K562 (cell line): ENCODE measurements around the gene OSBPL10. TPM values are rescaled to one million over a fixed set of nuclear protein-coding genes. Genes with fewer than 3 reads are reported as not detected.

Experiments used
- ATAC-seq: fragments of 200-7000 bp; cut with Tn5 transposase; 3 replicates; pipeline ENCODE4 v1.9.1; 2020; ENCODE audit warnings: moderate library complexity
- BruUV-seq: library from RNA; stranded (reverse); fragments of 400-500 nt; replicated peaks from 2 replicates; lab custom pipeline; 2021; lab: Mats Ljungman, UMichigan
- CTCF ChIA-PET: fragments of 300-600 bp; formaldehyde crosslinking; extraction: SDS; loops from one replicate; lab custom pipeline; 2021; ENCODE audit warnings: low intra/inter-chr PET ratio; lab: Yijun Ruan, JAX
- POLR2A ChIA-PET: fragments of 300-600, 350-650 bp; sonication (Branson Sonifier 250); formaldehyde crosslinking; extraction: SDS; loops from one replicate; lab custom pipeline; 2021; ENCODE audit warnings: antibody characterized with exemption, inconsistent platforms; lab: Yijun Ruan, JAX
- DNase-seq, 4 experiments: peaks; one replicate each; pipeline versions ENCODE4 v3.0.0 to v3.0.0-alpha.2; 2011 to 2018; ENCODE audit warnings: low spot score in 3 of 4, mixed read lengths in 3 of 4; ENCODE audit errors: extremely low read depth in 1 of 4
- FAIRE-seq: peaks from 2 replicates; lab custom pipeline; 2011; peaks lifted over from hg19 to GRCh38; lab: Jason Lieb, UNC
- H2AFZ ChIP-seq: 2 replicates; pipeline ENCODE4 v1.6.0; 2011; ENCODE audit warnings: low read depth, low read length, control low read depth, inconsistent platforms
- H3K27ac ChIP-seq: fragments of 200-600 bp; 3 replicates; pipeline ENCODE4 v1.8.0; 2011; ENCODE audit warnings: low read depth, mild to moderate bottlenecking, control low read depth, inconsistent platforms, low read length, moderate library complexity, mixed read lengths; ENCODE audit errors: extremely low read depth
- H3K27me3 ChIP-seq, 2 experiments: fragments of 300-600 bp in 1 of 2; 2 replicates in 1 of 2; 3 replicates in 1 of 2; pipeline versions ENCODE4 v1.6.0 to v1.8.0; 2011; ENCODE audit warnings: inconsistent platforms in 2 of 2, low read length in 2 of 2, mild to moderate bottlenecking in 1 of 2, mixed read lengths in 1 of 2, moderate library complexity in 1 of 2; ENCODE audit not compliant: control insufficient read depth in 2 of 2, insufficient read depth in 2 of 2
- H3K36me3 ChIP-seq: fragments of 300-600 bp; 3 replicates; pipeline ENCODE4 v1.8.0; 2011; ENCODE audit warnings: mild to moderate bottlenecking, low read length, inconsistent platforms; ENCODE audit not compliant: control insufficient read depth, insufficient read depth
- H3K4me1 ChIP-seq, 2 experiments: fragments of 200-600 bp in 1 of 2; replicated peaks in 1 of 2; 2 replicates in 1 of 2; 3 replicates in 1 of 2; pipeline versions ENCODE4 v1.5.1 to v1.8.0; 2011; ENCODE audit warnings: inconsistent platforms in 2 of 2, low read length in 2 of 2, mild to moderate bottlenecking in 1 of 2, mixed read lengths in 1 of 2, moderate library complexity in 1 of 2; ENCODE audit not compliant: control insufficient read depth in 2 of 2, insufficient read depth in 2 of 2
- H3K4me2 ChIP-seq: 2 replicates; pipeline ENCODE4 v1.6.1; 2011; ENCODE audit warnings: low read length, control low read depth, inconsistent platforms, mixed read lengths; ENCODE audit not compliant: insufficient read depth
- H3K4me3 ChIP-seq: fragments of 200-600 bp; sonication (generic), shearing (Covaris generic); 2 replicates; pipeline ENCODE4 v1.5.1; 2016; ENCODE audit warnings: control low read depth, inconsistent platforms
- H3K79me2 ChIP-seq: fragments of 200-600 bp; 3 replicates; pipeline ENCODE4 v1.8.0; 2011; ENCODE audit warnings: low read length, inconsistent platforms; ENCODE audit not compliant: control insufficient read depth, insufficient read depth
- H3K9ac ChIP-seq, 2 experiments: 2 replicates each; pipeline versions ENCODE4 v1.6.0 to v1.6.1; 2011; ENCODE audit warnings: low read depth in 2 of 2, low read length in 2 of 2, control low read depth in 1 of 2, inconsistent platforms in 1 of 2, mild to moderate bottlenecking in 1 of 2, mixed read lengths in 1 of 2; ENCODE audit not compliant: insufficient read depth in 1 of 2
- H3K9me1 ChIP-seq: one replicate; pipeline ENCODE4 v1.6.0; 2011; ENCODE audit warnings: inconsistent platforms, mild to moderate bottlenecking, low read length, moderate library complexity; ENCODE audit not compliant: control insufficient read depth, insufficient read depth
- H3K9me3 ChIP-seq: replicated peaks from 2 replicates; pipeline ENCODE4 v1.5.1; 2011; ENCODE audit warnings: low read depth, low read length, inconsistent platforms; ENCODE audit not compliant: control insufficient read depth, insufficient read depth
- H4K20me1 ChIP-seq: replicated peaks from 2 replicates; pipeline ENCODE4 v1.6.1; 2011; ENCODE audit warnings: low read length, inconsistent platforms, mixed read lengths; ENCODE audit not compliant: control insufficient read depth, insufficient read depth
- E2F4 ChIP-seq: sonication (generic); formaldehyde crosslinking; IDR thresholded peaks from 2 replicates; pipeline ENCODE4 v1.8.0; 2022; ENCODE audit warnings: mild to moderate bottlenecking, low read depth, missing genetic modification reagents
- KAT7 ChIP-seq: sonication (generic); formaldehyde crosslinking; IDR thresholded peaks from 2 replicates; pipeline ENCODE4 v1.8.0; 2022; ENCODE audit warnings: missing genetic modification reagents, mild to moderate bottlenecking, borderline replicate concordance
- MECOM ChIP-seq: fragments of 250-450 bp; sonication (Bioruptor Pico); IDR thresholded peaks from 2 replicates; pipeline ENCODE4 v1.8.0; 2022; ENCODE audit warnings: inconsistent platforms
- POU5F1 ChIP-seq: fragments of 150-350 bp; IDR thresholded peaks from 2 replicates; pipeline ENCODE4 v1.6.1; 2014; ENCODE audit warnings: borderline replicate concordance, low read length, low read depth, mild to moderate bottlenecking; ENCODE audit not compliant: partially characterized antibody
- RBM34 ChIP-seq: fragments of 200-400 bp; formaldehyde crosslinking; IDR thresholded peaks from 2 replicates; pipeline ENCODE4 v1.6.1; 2018; ENCODE audit warnings: low read length, borderline replicate concordance; ENCODE audit not compliant: insufficient read depth
- SLC30A9 ChIP-seq: fragments of 250-450 bp; sonication (Bioruptor Pico); IDR thresholded peaks from 2 replicates; pipeline ENCODE4 v1.8.0; 2022; ENCODE audit warnings: mild to moderate bottlenecking, moderate library complexity
- THAP7 ChIP-seq: fragments of 250-450 bp; sonication (Bioruptor Pico); IDR thresholded peaks from 2 replicates; pipeline ENCODE4 v1.5.0; 2021
- THRA ChIP-seq: fragments of 450-650 bp; IDR thresholded peaks from 2 replicates; pipeline ENCODE4 v1.6.1; 2017; ENCODE audit warnings: mild to moderate bottlenecking, moderate library complexity
- XRCC4 ChIP-seq: IDR thresholded peaks from one replicate; pipeline ENCODE4 v1.6.1; 2011; ENCODE audit not compliant: insufficient read depth, insufficient read length; ENCODE audit errors: extremely low read depth
- ZNF124 ChIP-seq: sonication (generic); formaldehyde crosslinking; IDR thresholded peaks from 2 replicates; pipeline ENCODE4 v1.8.1; 2022; ENCODE audit warnings: missing genetic modification reagents
- ZNF143 ChIP-seq: sonication (generic); formaldehyde crosslinking; IDR thresholded peaks from 2 replicates; pipeline ENCODE4 v1.9.0; 2022; ENCODE audit warnings: mild to moderate bottlenecking, missing genetic modification reagents
- ZNF217 ChIP-seq: sonication (generic); formaldehyde crosslinking; IDR thresholded peaks from 2 replicates; pipeline ENCODE4 v1.8.0; 2022; ENCODE audit warnings: mild to moderate bottlenecking, missing genetic modification reagents
- ZNF408 ChIP-seq: fragments of 250-450 bp; sonication (Bioruptor Pico); IDR thresholded peaks from 2 replicates; pipeline ENCODE4 v1.4.0; 2020; ENCODE audit warnings: low read depth, mild to moderate bottlenecking, moderate library complexity
- WGBS: fragments of 100-300 bp; shearing (Covaris generic); methylation state at CpG from one replicate; pipeline ENCODE4 v1.1.6; 2016; ENCODE audit warnings: low coverage, mixed read lengths; ENCODE audit not compliant: insufficient coverage; ENCODE audit errors: missing lambda C conversion rate; 5-methylcytosine and 5-hydroxymethylcytosine counted together
- in situ Hi-C: fragments of 300-500 bp; cut with MboI; formaldehyde crosslinking; loops from 4 replicates; pipeline ENCODE4 v1.15.0; 2018; ENCODE audit warnings: inconsistent platforms, mixed read lengths
- intact Hi-C: fragments of 100-400 bp; cut with micrococcal nuclease; formaldehyde crosslinking; loops from 2 replicates; pipeline ENCODE4 v1.14.2; 2022
- polyA plus RNA-seq, 8 experiments: library from polyadenylated mRNA; depleted of rRNA in 4 of 8; stranded (reverse) in 5 of 8; unstranded in 3 of 8; fragments of >200 nt; fragmentation: Nextera tagmentation in 2 of 8; fragmentation: Illumina TruSeq in 1 of 8; extraction: Ambion mirVana in 2 of 8; extraction: Trizol in 1 of 8; gene quantifications; 2 replicates each; pipeline versions ENCODE4 v1.2.1 to v1.2.3, GENCODE V29; 2011 to 2014; ENCODE audit warnings: inconsistent platforms in 1 of 8, missing spikeins in 1 of 8
- total RNA-seq, 7 experiments: library from RNA; depleted of rRNA in 6 of 7; stranded (reverse); fragments of >200 nt in 6 of 7; fragmentation: Illumina TruSeq in 2 of 7; extraction: Trizol in 2 of 7; gene quantifications; 2 replicates each; pipeline versions ENCODE4 v1.2.1 to v1.2.3, GENCODE V29; 2011 to 2021; ENCODE audit warnings: low replicate concordance in 1 of 7
- TF ChIP-seq, protein P1 (sequence below): fragments of 250-450 bp; sonication (Bioruptor Pico); IDR thresholded peaks from 2 replicates; pipeline ENCODE4 v1.8.0; 2021; ENCODE audit warnings: mild to moderate bottlenecking, moderate library complexity

OSBPL10 gene
- total and polyA plus RNA-seq, 9 of the 15 experiments (the other 6 are each of a cell fraction or from before 2014, with no cell fraction given): 0.03 to 0.19 (median 0.14) TPM; not detected in 2

DNA sequence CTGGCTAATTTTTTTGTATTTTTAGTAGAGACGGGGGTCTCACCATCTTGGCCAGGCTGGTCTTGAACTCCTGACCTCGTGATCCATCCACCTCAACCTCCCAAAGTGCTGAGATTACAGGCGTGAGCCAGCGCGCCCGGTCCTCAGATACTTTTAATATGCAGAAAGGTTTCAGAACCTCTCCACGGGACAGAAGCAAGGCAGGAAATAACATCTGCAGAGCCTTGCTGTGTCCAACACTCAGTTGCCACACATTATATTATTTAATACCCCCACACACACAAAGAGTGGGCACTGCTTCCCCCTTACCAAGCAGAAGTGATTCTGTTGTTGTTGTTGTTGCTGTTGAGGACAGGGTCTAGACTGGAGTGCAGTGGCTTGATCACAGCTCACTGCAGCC lies 28.0 kb downstream of the OSBPL10 start (continued):
- TF ChIP-seq THAP7: no peak
- TF ChIP-seq, all 486 proteins: peak for 0

DNA sequence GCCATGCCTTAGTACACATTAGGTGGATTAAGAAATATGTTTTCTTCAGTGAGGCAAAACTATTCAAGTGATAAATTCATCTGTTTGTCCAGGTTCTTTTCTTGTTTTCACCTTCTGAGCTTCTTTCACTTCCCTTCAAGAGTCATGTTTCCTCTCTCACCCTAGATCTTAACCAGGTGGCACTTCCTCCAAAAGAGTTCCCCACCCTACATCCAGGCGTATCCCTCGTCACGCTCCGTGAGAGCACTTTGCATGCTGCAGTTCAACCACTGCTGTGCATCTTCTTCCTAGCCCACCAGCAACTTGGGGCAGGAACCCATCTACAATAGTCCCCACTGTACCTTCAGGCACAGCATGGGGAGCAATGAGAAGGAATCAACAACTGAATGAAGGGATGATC lies 28.9 kb downstream of the OSBPL10 start:
- FAIRE-seq: no peak

More for the DNA sequence above, 28.9 kb downstream of the OSBPL10 start:
- Histone ChIP-seq H3K27ac (no peak overlapping the region), H3K4me3 (no peak overlapping the region), H3K9ac (no peak overlapping the region), H4K20me1 (no peaks in the 10 kb centered on the region; the same call in 1 of the 2 replicates), H3K79me2 (no peaks in the 10 kb centered on the region), H2AFZ (no peak overlapping the region), H3K27me3 (0 out of 5 replicates have a peak, but pooled peaks cover 3% of the 10 kb centered on the region in 2 experiments), H3K9me1 (no peaks in the 10 kb centered on the region), H3K36me3 (no peaks in the 10 kb centered on the region), H3K9me3 (no peaks in the 10 kb centered on the region), H3K4me1 (no peaks in the 10 kb centered on the region), H3K4me2 (no peak overlapping the region)
- DNase-seq (no peak), ATAC-seq (no peak)
- in situ Hi-C loops: no loop called here
- BruUV-seq: no TSS peak
- 4% methylated on average over 4 of the region's 4 CpGs for WGBS
- intact Hi-C loops: no loop called here
- POLR2A ChIA-PET: interaction anchor here (1.1 kb wide), 1 partner anchor 11 kb away, joined by 3 read pairs; no protein-coding TSS in a partner anchor
- CTCF ChIA-PET: no interaction called here
- TF ChIP-seq, protein P1, sequence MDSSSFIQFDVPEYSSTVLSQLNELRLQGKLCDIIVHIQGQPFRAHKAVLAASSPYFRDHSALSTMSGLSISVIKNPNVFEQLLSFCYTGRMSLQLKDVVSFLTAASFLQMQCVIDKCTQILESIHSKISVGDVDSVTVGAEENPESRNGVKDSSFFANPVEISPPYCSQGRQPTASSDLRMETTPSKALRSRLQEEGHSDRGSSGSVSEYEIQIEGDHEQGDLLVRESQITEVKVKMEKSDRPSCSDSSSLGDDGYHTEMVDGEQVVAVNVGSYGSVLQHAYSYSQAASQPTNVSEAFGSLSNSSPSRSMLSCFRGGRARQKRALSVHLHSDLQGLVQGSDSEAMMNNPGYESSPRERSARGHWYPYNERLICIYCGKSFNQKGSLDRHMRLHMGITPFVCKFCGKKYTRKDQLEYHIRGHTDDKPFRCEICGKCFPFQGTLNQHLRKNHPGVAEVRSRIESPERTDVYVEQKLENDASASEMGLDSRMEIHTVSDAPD (CRISPR knock-in tag): no peak
- TF ChIP-seq ZNF408 (CRISPR knock-in tag): no peak
- TF ChIP-seq XRCC4: no peak
- TF ChIP-seq E2F4 (CRISPR knock-in tag): no peak
- no peak for TF ChIP-seq ZNF143 (CRISPR knock-in tag)
- TF ChIP-seq POU5F1: no peak
- no peak for TF ChIP-seq MECOM (CRISPR knock-in tag)
- no peak for TF ChIP-seq THRA
- TF ChIP-seq SLC30A9 (CRISPR knock-in tag): no peak
- TF ChIP-seq ZNF124: no peak
- TF ChIP-seq RBM34: no peak
- no peak for TF ChIP-seq ZNF217 (CRISPR knock-in tag)
- no peak for TF ChIP-seq KAT7 (CRISPR knock-in tag)
